ENCODE results near the gene CALHM3.

DNA sequence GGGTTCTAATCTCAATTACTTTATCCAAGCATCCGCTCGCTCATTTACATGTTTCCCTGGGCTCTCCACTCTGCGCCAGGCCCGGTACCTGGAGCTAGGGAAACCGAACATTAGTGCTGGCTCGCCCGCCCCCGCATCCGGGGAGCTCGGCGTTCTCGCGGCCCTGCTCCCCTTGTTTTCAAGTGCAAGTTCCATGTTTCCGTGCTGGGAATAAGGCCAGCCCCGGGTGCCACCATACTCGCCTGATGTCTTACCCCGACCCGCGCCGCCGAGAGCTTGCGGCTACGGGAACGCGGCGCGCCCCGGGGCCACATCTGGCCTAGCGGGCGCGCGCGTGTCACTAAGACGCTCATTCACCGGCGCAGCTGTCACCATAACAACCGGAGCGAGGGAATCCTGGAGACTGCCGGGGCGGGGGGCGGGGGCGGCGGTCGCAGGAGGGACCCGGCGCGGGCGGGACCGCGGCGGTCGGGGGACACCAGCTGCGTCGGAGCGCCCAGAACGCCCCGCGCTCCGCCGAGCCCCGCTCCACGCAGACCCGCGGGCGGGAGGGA lies 14.4 kb upstream of the CALHM3 start, which contains the start of gene NEURL1:
- no peak for TF ChIP-seq CTCF (IDR thresholded peaks at IDR 0.05)
- TF ChIP-seq ATF3 (CRISPR knock-in tag; conservative IDR thresholded peaks at IDR 0.05) = no peak
- TF ChIP-seq ZNF263 (CRISPR knock-in tag; IDR thresholded peaks at IDR 0.05; ENCODE audit: low read depth) = no peak
- TF ChIP-seq, protein P1, sequence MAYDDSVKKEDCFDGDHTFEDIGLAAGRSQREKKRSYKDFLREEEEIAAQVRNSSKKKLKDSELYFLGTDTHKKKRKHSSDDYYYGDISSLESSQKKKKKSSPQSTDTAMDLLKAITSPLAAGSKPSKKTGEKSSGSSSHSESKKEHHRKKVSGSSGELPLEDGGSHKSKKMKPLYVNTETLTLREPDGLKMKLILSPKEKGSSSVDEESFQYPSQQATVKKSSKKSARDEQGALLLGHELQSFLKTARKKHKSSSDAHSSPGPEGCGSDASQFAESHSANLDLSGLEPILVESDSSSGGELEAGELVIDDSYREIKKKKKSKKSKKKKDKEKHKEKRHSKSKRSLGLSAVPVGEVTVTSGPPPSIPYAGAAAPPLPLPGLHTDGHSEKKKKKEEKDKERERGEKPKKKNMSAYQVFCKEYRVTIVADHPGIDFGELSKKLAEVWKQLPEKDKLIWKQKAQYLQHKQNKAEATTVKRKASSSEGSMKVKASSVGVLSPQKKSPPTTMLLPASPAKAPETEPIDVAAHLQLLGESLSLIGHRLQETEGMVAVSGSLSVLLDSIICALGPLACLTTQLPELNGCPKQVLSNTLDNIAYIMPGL (CRISPR knock-in tag; IDR thresholded peaks at IDR 0.05) = no peak
- TF ChIP-seq NR2C2 (CRISPR knock-in tag; IDR thresholded peaks at IDR 0.05) = no peak
- no peak for TF ChIP-seq ELF4 (CRISPR knock-in tag; IDR thresholded peaks at IDR 0.05; ENCODE audit: low read depth)
- TF ChIP-seq, protein P2, sequence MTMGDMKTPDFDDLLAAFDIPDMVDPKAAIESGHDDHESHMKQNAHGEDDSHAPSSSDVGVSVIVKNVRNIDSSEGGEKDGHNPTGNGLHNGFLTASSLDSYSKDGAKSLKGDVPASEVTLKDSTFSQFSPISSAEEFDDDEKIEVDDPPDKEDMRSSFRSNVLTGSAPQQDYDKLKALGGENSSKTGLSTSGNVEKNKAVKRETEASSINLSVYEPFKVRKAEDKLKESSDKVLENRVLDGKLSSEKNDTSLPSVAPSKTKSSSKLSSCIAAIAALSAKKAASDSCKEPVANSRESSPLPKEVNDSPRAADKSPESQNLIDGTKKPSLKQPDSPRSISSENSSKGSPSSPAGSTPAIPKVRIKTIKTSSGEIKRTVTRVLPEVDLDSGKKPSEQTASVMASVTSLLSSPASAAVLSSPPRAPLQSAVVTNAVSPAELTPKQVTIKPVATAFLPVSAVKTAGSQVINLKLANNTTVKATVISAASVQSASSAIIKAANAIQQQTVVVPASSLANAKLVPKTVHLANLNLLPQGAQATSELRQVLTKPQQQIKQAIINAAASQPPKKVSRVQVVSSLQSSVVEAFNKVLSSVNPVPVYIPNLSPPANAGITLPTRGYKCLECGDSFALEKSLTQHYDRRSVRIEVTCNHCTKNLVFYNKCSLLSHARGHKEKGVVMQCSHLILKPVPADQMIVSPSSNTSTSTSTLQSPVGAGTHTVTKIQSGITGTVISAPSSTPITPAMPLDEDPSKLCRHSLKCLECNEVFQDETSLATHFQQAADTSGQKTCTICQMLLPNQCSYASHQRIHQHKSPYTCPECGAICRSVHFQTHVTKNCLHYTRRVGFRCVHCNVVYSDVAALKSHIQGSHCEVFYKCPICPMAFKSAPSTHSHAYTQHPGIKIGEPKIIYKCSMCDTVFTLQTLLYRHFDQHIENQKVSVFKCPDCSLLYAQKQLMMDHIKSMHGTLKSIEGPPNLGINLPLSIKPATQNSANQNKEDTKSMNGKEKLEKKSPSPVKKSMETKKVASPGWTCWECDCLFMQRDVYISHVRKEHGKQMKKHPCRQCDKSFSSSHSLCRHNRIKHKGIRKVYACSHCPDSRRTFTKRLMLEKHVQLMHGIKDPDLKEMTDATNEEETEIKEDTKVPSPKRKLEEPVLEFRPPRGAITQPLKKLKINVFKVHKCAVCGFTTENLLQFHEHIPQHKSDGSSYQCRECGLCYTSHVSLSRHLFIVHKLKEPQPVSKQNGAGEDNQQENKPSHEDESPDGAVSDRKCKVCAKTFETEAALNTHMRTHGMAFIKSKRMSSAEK (CRISPR knock-in tag; IDR thresholded peaks at IDR 0.05; ENCODE audit: borderline replicate concordance) = no peak
- no peak for TF ChIP-seq SP1 (CRISPR knock-in tag; conservative IDR thresholded peaks at IDR 0.05)
- TF ChIP-seq JUN (CRISPR knock-in tag; IDR thresholded peaks at IDR 0.05) = no peak
- TF ChIP-seq TCF7 (CRISPR knock-in tag; IDR thresholded peaks at IDR 0.05; ENCODE audit: low read depth) = no peak
- no peak for TF ChIP-seq CREB1 (CRISPR knock-in tag; IDR thresholded peaks at IDR 0.05)

Measured in WTC11 (cell line).